Kidney (tissue), 14 donors: ENCODE data around the gene NAALADL1. TPM values are rescaled to one million over a fixed set of nuclear protein-coding genes. Genes with fewer than 3 reads are reported as not detected.

Experiments
- DNase-seq, 5 donors: peaks; one replicate each; pipeline ENCODE4 v3.0.0-alpha.2; 2013 to 2020
- FAIRE-seq: peaks from 2 replicates; lab custom pipeline; 2012; peaks lifted over from hg19 to GRCh38; lab: Jason Lieb, UNC
- H3K27ac ChIP-seq, 2 donors: one replicate each; pipeline ENCODE4 v1.7.0; 2013; ENCODE audit warnings: low read depth in 2 of 2, low read length in 2 of 2, inconsistent platforms in 1 of 2
- H3K27me3 ChIP-seq: one replicate; pipeline ENCODE4 v1.7.1; 2013; ENCODE audit warnings: low read length, inconsistent platforms; ENCODE audit not compliant: control insufficient read depth, insufficient read depth
- H3K36me3 ChIP-seq, 3 donors: one replicate each; pipeline versions ENCODE4 v1.7.0 to v1.7.1; 2013; ENCODE audit warnings: low read length in 3 of 3, control low read depth in 1 of 3, inconsistent platforms in 1 of 3; ENCODE audit not compliant: insufficient read depth in 3 of 3, control insufficient read depth in 2 of 3
- H3K4me1 ChIP-seq, 3 donors: one replicate each; pipeline versions ENCODE4 v1.7.0 to v1.7.1; 2013; ENCODE audit warnings: low read length in 3 of 3, inconsistent platforms in 1 of 3, low read depth in 1 of 3; ENCODE audit not compliant: control insufficient read depth in 2 of 3, insufficient read depth in 2 of 3
- H3K4me3 ChIP-seq, 3 donors: one replicate each; pipeline versions ENCODE4 v1.7.0 to v1.8.1; 2013; ENCODE audit warnings: low read length in 3 of 3, control low read depth in 1 of 3, inconsistent platforms in 1 of 3
- H3K9ac ChIP-seq, 3 donors: one replicate each; pipeline versions ENCODE4 v1.7.0 to v1.7.1; 2013; ENCODE audit warnings: low read length in 3 of 3, control low read depth in 1 of 3, inconsistent platforms in 1 of 3
- H3K9me3 ChIP-seq, 3 donors: one replicate each; pipeline versions ENCODE4 v1.7.0 to v1.7.1; 2013; ENCODE audit warnings: low read length in 3 of 3, control low read depth in 1 of 3, inconsistent platforms in 1 of 3; ENCODE audit not compliant: control insufficient read depth in 2 of 3, insufficient read depth in 1 of 3
- intact Hi-C: fragments of 100-400 bp; cut with DNase I; formaldehyde crosslinking; loops from one replicate; pipeline ENCODE4 v1.11.1; 2022
- polyA plus RNA-seq: library from polyadenylated mRNA; stranded (reverse); fragments of 350-450 nt; fragmentation: Illumina TruSeq; extraction: RNeasy Lipid Tissue Mini Kit (QIAGEN cat#74804); gene quantifications from one replicate; pipeline ENCODE4 v1.2.3, GENCODE V29; 2014; ENCODE audit warnings: low read depth, low replicate concordance; ENCODE audit not compliant: insufficient read depth
- total RNA-seq: library from RNA; stranded (reverse); fragmentation: NEBNext Ultra II Directional; extraction: Animal tissue kit (Norgen Biotek cat#: 25700); gene quantifications from one replicate; pipeline ENCODE4 v1.2.1, GENCODE V29; 2021
- TF ChIP-seq, protein P1 (sequence below): IDR thresholded peaks from 3 replicates; pipeline ENCODE4 v1.5.1; 2012; ENCODE audit warnings: mild to moderate bottlenecking, moderate library complexity, borderline replicate concordance; ENCODE audit not compliant: insufficient read depth; ENCODE audit errors: extremely low read depth
- donor health status: control.
- donor health status: control.
- donor health status: control.
- donor health status: control.
- donor health status: control.
- donor health status: DM: yes; HTN: yes; CAD: no.
- donor health status: Normal renal cell carcinoma (clear cell type).

Gene NAALADL1
- total and polyA plus RNA-seq, 2 donors from 2014 or later: 9.4 to 17.1 TPM

- Histone ChIP-seq H3K9ac (no peak overlapping the region), H3K27me3 (no peaks in the 10 kb centered on the region), H3K27ac (no peak overlapping the region), H3K36me3 (peaks cover 8 to 31% (median 12%) of the 10 kb centered on the region in 3 donors), H3K9me3 (no peaks in the 10 kb centered on the region), H3K4me1 (peaks cover 0 to 11% (median 4%) of the 10 kb centered on the region in 3 donors), H3K4me3 (no peak overlapping the region)
- no peak for FAIRE-seq
- TF ChIP-seq, protein P1, sequence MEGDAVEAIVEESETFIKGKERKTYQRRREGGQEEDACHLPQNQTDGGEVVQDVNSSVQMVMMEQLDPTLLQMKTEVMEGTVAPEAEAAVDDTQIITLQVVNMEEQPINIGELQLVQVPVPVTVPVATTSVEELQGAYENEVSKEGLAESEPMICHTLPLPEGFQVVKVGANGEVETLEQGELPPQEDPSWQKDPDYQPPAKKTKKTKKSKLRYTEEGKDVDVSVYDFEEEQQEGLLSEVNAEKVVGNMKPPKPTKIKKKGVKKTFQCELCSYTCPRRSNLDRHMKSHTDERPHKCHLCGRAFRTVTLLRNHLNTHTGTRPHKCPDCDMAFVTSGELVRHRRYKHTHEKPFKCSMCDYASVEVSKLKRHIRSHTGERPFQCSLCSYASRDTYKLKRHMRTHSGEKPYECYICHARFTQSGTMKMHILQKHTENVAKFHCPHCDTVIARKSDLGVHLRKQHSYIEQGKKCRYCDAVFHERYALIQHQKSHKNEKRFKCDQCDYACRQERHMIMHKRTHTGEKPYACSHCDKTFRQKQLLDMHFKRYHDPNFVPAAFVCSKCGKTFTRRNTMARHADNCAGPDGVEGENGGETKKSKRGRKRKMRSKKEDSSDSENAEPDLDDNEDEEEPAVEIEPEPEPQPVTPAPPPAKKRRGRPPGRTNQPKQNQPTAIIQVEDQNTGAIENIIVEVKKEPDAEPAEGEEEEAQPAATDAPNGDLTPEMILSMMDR: no peak
- intact Hi-C loops: no loop called here
- no peak for DNase-seq
Measured at GRCh38 chr11:65089621-65090020, 31.3 kb upstream of the NAALADL1 start.

DNA sequence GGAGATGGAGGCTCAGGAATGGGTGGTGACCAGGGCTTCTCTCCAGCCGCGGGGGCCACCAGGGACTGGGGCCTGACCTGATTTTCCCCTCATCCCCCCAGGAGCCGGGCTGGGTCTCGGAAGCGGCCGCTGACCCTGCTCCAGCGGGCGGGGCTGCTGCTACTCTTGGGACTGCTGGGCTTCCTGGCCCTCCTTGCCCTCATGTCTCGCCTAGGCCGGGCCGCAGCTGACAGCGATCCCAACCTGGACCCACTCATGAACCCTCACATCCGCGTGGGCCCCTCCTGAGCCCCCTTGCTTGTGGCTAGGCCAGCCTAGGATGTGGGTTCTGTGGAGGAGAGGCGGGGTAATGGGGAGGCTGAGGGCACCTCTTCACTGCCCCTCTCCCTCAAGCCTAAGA is 29.5 kb upstream of the NAALADL1 start:
- Histone ChIP-seq H3K4me3 (no peak overlapping the region), H3K9ac (no peak overlapping the region), H3K27me3 (no peaks in the 10 kb centered on the region), H3K36me3 (peaks cover 8 to 31% (median 12%) of the 10 kb centered on the region in 3 donors), H3K4me1 (peaks cover 0 to 18% (median 9%) of the 10 kb centered on the region in 3 donors), H3K27ac (no peak overlapping the region), H3K9me3 (no peaks in the 10 kb centered on the region)
- DNase-seq: no peak
- TF ChIP-seq, protein P1: no peak
- no peak for FAIRE-seq
- intact Hi-C loops: no loop called here

DNA sequence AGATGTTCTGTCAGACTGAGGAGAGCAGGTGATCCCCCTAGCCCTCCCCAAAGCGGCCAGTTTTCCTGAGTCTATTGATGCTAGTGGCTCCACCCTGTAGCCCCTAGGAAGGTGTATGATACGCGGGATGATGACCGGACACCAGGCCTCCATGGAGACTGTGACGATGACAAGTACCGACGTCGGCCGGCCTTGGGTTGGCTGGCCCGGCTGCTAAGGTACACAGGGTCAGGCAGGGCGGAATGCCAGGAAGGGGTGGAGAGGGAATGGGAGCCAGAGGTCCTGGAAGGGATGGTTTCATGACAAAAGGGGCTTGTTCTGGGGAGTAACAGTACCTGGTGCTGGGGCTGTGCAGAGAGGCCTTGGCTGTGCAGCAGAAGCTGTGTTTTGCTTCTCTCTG is 28.9 kb upstream of the NAALADL1 start:
- Histone ChIP-seq H3K27me3 (no peaks in the 10 kb centered on the region), H3K27ac (no peak overlapping the region), H3K9ac (no peak overlapping the region), H3K9me3 (no peaks in the 10 kb centered on the region), H3K4me1 (peaks cover 0 to 18% (median 9%) of the 10 kb centered on the region in 3 donors), H3K4me3 (no peak overlapping the region), H3K36me3 (peaks cover 8 to 31% (median 12%) of the 10 kb centered on the region in 3 donors)
- intact Hi-C loops: no loop called here
- TF ChIP-seq, protein P1: no peak
- no peak for FAIRE-seq
- no peak for DNase-seq

DNA sequence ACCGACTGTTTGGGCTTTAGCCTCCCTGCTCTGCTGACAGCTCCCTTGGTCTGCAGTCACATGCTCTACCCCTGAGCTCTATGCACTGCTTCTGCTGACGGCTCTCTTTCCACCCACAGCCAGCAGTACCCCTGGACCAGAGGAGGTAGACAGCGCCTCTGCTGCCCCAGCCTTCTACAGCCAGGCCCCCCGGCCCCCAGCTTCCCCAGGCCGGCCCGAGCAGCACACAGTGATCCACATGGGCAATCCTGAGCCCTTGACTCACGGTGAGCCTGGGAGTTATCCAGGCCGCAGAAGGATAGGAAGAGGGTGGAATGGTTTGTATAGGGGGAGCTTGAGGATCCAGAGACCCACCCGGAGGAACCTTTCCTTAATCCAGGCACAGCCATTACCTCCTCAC is 28.5 kb upstream of the NAALADL1 start:
- Histone ChIP-seq H3K36me3 (peaks cover 8 to 31% (median 12%) of the 10 kb centered on the region in 3 donors), H3K4me1 (peaks cover 0 to 18% (median 9%) of the 10 kb centered on the region in 3 donors), H3K27me3 (no peaks in the 10 kb centered on the region), H3K9me3 (no peaks in the 10 kb centered on the region), H3K4me3 (no peak overlapping the region), H3K9ac (no peak overlapping the region), H3K27ac (no peak overlapping the region)
- no peak for DNase-seq
- TF ChIP-seq, protein P1: no peak
- no peak for FAIRE-seq
- intact Hi-C loops: no loop called here
